OCI-M2 (cell line): ENCODE data around the gene TMEM140.

Experiments
- DNase-seq: peaks from one replicate; lab custom pipeline; 2025; ENCODE audit not compliant: unreplicated experiment; lab: John Stamatoyannopoulos, UW

Gene TMEM140

GRCh38 chr7:135192914-135193536 lies 45.2 kb downstream of the TMEM140 start:
- DNase-seq: no peak

GRCh38 chr7:135193615-135194081 lies 45.8 kb downstream of the TMEM140 start:
- DNase-seq: no peak

- no peak for DNase-seq
Measured at GRCh38 chr7:135194494-135195095, 46.7 kb downstream of the TMEM140 start.

- DNase-seq: no peak
Measured at GRCh38 chr7:135195156-135195555, 47.3 kb downstream of the TMEM140 start.

GRCh38 chr7:135195968-135196629 lies 48.2 kb downstream of the TMEM140 start:
- DNase-seq: no peak

GRCh38 chr7:135197343-135197742 lies 49.5 kb downstream of the TMEM140 start:
- DNase-seq: no peak

GRCh38 chr7:135197906-135198655 lies 50.2 kb downstream of the TMEM140 start:
- DNase-seq: no peak

- DNase-seq: no peak
Measured at GRCh38 chr7:135199439-135199838, 51.6 kb downstream of the TMEM140 start.

- no peak for DNase-seq
Measured at GRCh38 chr7:135200821-135201331, 53.0 kb downstream of the TMEM140 start.

- DNase-seq: no peak
Measured at GRCh38 chr7:135201350-135201749, 53.5 kb downstream of the TMEM140 start.

GRCh38 chr7:135204341-135204749 lies 56.5 kb downstream of the TMEM140 start:
- no peak for DNase-seq

- no peak for DNase-seq
Measured at GRCh38 chr7:135204876-135205275, 57.0 kb downstream of the TMEM140 start.

GRCh38 chr7:135205850-135206249 lies 58.0 kb downstream of the TMEM140 start:
- DNase-seq: no peak

GRCh38 chr7:135206941-135207391 lies 59.1 kb downstream of the TMEM140 start:
- no peak for DNase-seq

GRCh38 chr7:135207406-135208101 lies 59.7 kb downstream of the TMEM140 start:
- no peak for DNase-seq

- DNase-seq: no peak
Measured at GRCh38 chr7:135208102-135208793, 60.4 kb downstream of the TMEM140 start.

GRCh38 chr7:135209225-135209834 lies 61.5 kb downstream of the TMEM140 start:
- no peak for DNase-seq

- DNase-seq: no peak
Measured at GRCh38 chr7:135210888-135211178, 63.0 kb downstream of the TMEM140 start.

GRCh38 chr7:135211179-135211945 lies 63.5 kb downstream of the TMEM140 start, which contains the start of gene WDR91:
WDR91 (minus strand) TSS chr7:135211526; CDS start chr7:135211502, 24 bp downstream.
- peak; percentile 94 for DNase-seq
